Fibroblast of skin of abdomen (primary cell): ENCODE data around the gene KRT80.

Source experiments
- DNase-seq: peaks from one replicate; pipeline ENCODE4 v3.0.0-alpha.2; 2013

The KRT80 gene

GRCh38 chr12:52197371-52198231 is 5.8 kb upstream of the KRT80 start:
- DNase-seq = no peak

- peak; percentile 28 for DNase-seq
Observed at GRCh38 chr12:52195065-52195730, 3.4 kb upstream of the KRT80 start.

- DNase-seq = peak; percentile 51
Observed at GRCh38 chr12:52193991-52194390, 2.2 kb upstream of the KRT80 start.

- no peak for DNase-seq
Observed at GRCh38 chr12:52193532-52193931, 1.7 kb upstream of the KRT80 start.

GRCh38 chr12:52190860-52191729 is 719 bp downstream of the KRT80 start:
- DNase-seq = peak; percentile 39

GRCh38 chr12:52189376-52190174 is 2.2 kb downstream of the KRT80 start:
- peak; percentile 73 for DNase-seq

- DNase-seq = no peak
Observed at GRCh38 chr12:52188658-52189057, 3.2 kb downstream of the KRT80 start.

- DNase-seq = no peak
Observed at GRCh38 chr12:52187640-52188039, 4.2 kb downstream of the KRT80 start.

GRCh38 chr12:52187206-52187605 is 4.6 kb downstream of the KRT80 start:
- no peak for DNase-seq

- DNase-seq = peak; percentile 88
Observed at GRCh38 chr12:52186118-52186840, 5.5 kb downstream of the KRT80 start.

- DNase-seq = no peak
Observed at GRCh38 chr12:52185400-52185967, 6.3 kb downstream of the KRT80 start.

- no peak for DNase-seq
Observed at GRCh38 chr12:52184813-52185212, 7.0 kb downstream of the KRT80 start.

- DNase-seq = no peak
Observed at GRCh38 chr12:52183971-52184370, 7.8 kb downstream of the KRT80 start.

GRCh38 chr12:52183544-52183910 is 8.3 kb downstream of the KRT80 start:
- DNase-seq = no peak

- no peak for DNase-seq
Observed at GRCh38 chr12:52182898-52183543, 8.8 kb downstream of the KRT80 start.

GRCh38 chr12:52182384-52182783 is 9.4 kb downstream of the KRT80 start:
- no peak for DNase-seq

- DNase-seq = peak; percentile 89
Observed at GRCh38 chr12:52181746-52182145, 10.1 kb downstream of the KRT80 start.

GRCh38 chr12:52180971-52181628 is 10.7 kb downstream of the KRT80 start:
- DNase-seq = peak; percentile 48

GRCh38 chr12:52179396-52179973 is 12.3 kb downstream of the KRT80 start:
- DNase-seq = no peak

- DNase-seq = no peak
Observed at GRCh38 chr12:52178984-52179383, 12.8 kb downstream of the KRT80 start.
